ENCODE measurements around the gene SPAG16. TPM values are rescaled to one million over a fixed set of nuclear protein-coding genes. Genes with fewer than 3 reads are reported as not detected.

Gene SPAG16
- total and polyA plus RNA-seq, 9 donors: 17.3 to 29.0 (median 18.8) TPM

DNA sequence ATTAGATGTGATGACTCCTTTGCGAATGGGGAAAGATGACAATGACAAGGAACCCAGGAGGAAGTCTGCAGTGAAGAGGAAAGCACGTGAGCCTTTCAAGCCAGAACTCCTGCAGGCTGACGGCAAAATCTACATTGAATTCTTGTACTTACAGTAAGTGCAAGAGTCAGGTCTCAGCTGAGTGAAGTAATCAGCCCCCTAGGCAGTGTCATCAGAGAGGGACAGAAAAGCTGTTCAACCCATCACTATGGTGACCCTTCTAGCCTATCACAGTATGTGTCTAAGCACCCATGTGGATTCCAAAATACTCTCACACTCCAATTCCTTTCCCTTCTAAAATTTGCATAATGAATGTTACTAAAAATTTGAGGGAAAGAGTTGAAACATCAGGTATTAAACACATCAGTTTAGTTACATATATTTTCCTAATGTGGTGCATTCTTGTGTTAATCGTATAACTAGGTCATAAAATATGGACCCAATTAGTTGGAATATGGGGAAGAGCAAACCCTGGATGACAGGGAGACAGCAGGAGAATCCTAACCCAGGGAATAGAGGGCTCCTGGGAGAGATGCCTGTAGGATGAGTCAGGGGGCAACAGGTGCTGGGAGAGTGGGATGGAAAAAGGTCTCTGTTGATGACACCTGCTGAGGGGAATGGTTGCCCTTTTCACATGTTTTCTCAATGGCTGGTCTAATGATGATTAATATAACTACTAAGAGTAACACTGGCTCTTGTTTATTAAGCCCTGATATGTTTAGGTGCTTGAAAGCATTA lies 1166.0 kb downstream of the SPAG16 start:
- 89% methylated on average over 2 of the region's 4 CpGs for WGBS (ENCODE audit: insufficient coverage)
- H3K4me1 ChIP-seq (ENCODE audit: control insufficient read depth, insufficient read depth, low read length): no peaks in the 10 kb centered on the region
- H3K27ac ChIP-seq (ENCODE audit: low read length): no peak overlapping the region
- no peak for DNase-seq
- no peaks in the 10 kb centered on the region for H3K27me3 ChIP-seq (ENCODE audit: control insufficient read depth, insufficient read depth, low read length)
- H3K4me3 ChIP-seq (ENCODE audit: low read length): no peak overlapping the region
- no peaks in the 10 kb centered on the region for H3K9me3 ChIP-seq (replicated peaks; ENCODE audit: control insufficient read depth, low read depth, low read length)
- H3K36me3 ChIP-seq (ENCODE audit: control insufficient read depth, insufficient read depth, low read length): no peaks in the 10 kb centered on the region

DNA sequence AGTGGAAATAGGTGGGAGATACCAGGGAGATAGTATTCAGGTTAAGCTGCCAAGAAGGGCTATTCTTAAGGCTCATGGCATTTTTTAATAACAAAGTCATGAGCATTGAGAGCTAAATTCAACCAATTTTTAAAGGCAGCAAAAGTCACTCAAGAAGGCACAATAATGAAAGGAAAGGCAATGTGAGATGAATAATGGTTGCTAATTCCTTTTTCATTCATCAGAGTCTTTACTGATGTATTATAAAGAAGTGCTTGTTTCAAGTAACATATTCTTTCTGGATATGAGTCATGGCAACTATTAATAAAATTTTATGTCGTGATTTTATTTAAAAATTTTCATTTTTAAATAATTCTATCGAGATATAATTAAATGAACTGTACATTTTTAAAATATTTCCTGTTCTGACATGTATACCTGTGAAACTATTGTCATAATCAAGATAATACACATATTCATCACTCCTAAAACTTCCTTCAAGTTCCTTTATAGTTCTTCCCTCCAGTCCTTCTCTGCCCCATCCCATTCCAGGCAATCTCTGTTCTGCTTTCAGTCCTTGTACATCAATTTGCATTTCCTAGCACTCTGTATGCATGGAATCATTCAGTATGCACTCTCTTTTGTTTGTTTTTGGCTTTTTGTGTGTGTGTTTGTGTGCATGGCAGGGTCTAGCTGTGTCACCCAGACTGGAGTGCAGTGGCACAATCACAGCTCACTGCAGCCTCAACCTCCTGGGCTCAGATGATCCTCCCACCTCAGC lies 1167.4 kb downstream of the SPAG16 start:
- Histone ChIP-seq H3K36me3 (ENCODE audit: control insufficient read depth, insufficient read depth, low read length) (no peaks in the 10 kb centered on the region), H3K4me3 (ENCODE audit: low read length) (no peak overlapping the region), H3K4me1 (ENCODE audit: control insufficient read depth, insufficient read depth, low read length) (no peaks in the 10 kb centered on the region), H3K27ac (ENCODE audit: low read length) (no peak overlapping the region), H3K27me3 (ENCODE audit: control insufficient read depth, insufficient read depth, low read length) (no peaks in the 10 kb centered on the region), H3K9me3 (replicated peaks; ENCODE audit: control insufficient read depth, low read depth, low read length) (no peaks in the 10 kb centered on the region)
- no peak for DNase-seq
- no CpG with 5 or more reads among the region's 2 CpGs for WGBS (ENCODE audit: insufficient coverage)

Other genes with a start within 250 kb of the SPAG16 start
- 5.1 TPM for gene IKZF2, start 132.9 kb upstream of the SPAG16 start, total RNA-seq
- 1 to 10 TPM; 1.8 to 4.3 (median 2.8) TPM for gene IKZF2, start 132.9 kb upstream of the SPAG16 start, polyA plus RNA-seq (ENCODE audit: insufficient read depth in 1 of 8, insufficient read length in 8 of 8, low replicate concordance in 1 of 8)